GM12878 (cell line): Measurements from ENCODE around the gene GPC3. TPM values are rescaled to one million over a fixed set of nuclear protein-coding genes. Genes with fewer than 3 reads are reported as not detected.

Source experiments
- ATAC-seq: fragments of 200-7000 bp; cut with Tn5 transposase; 3 replicates; pipeline ENCODE4 v1.9.1; 2020; ENCODE audit warnings: mild to moderate bottlenecking, moderate library complexity
- BruUV-seq: library from RNA; stranded (reverse); fragments of 400-500 nt; replicated peaks from 2 replicates; lab custom pipeline; 2021; lab: Mats Ljungman, UMichigan
- CTCF ChIA-PET: fragments of 300-600 bp; sonication (Branson Sonifier 250); formaldehyde crosslinking; extraction: SDS; loops from one replicate; lab custom pipeline; 2021; ENCODE audit warnings: inconsistent platforms; lab: Yijun Ruan, JAX
- POLR2A ChIA-PET: fragments of 350-600 bp; formaldehyde crosslinking; extraction: SDS; loops from one replicate; lab custom pipeline; 2021; ENCODE audit warnings: inconsistent platforms; lab: Charles Lee
- RAD21 ChIA-PET: fragments of 300-600 bp; sonication (Branson Sonifier 250); formaldehyde crosslinking; loops from one replicate; lab custom pipeline; 2023; ENCODE audit warnings: antibody characterized with exemption; ENCODE audit not compliant: unreplicated experiment; lab: Charles Lee
- SMC1A ChIA-PET: fragments of 300-600 bp; sonication (Branson Sonifier 250); formaldehyde crosslinking; loops from one replicate; lab custom pipeline; 2023; ENCODE audit not compliant: unreplicated experiment, uncharacterized antibody; lab: Charles Lee
- DNase-seq: peaks from one replicate; pipeline ENCODE4 v3.0.0-alpha.2; 2011; ENCODE audit warnings: low read depth, low spot score
- FAIRE-seq: peaks from 3 replicates; lab custom pipeline; 2011; peaks lifted over from hg19 to GRCh38; lab: Jason Lieb, UNC
- H2AFZ ChIP-seq: 2 replicates; pipeline ENCODE4 v1.6.0; 2011; ENCODE audit warnings: low read depth, low read length, control low read depth; ENCODE audit not compliant: control insufficient read depth
- H3K27ac ChIP-seq: 2 replicates; pipeline ENCODE4 v1.5.1; 2011; ENCODE audit warnings: control low read depth; ENCODE audit not compliant: control insufficient read depth, insufficient read depth
- H3K27me3 ChIP-seq, 2 experiments: replicated peaks in 1 of 2; 2 replicates each; pipeline versions ENCODE4 v1.6.0 to v1.6.1; 2011; ENCODE audit warnings: low read length in 1 of 2; ENCODE audit not compliant: control insufficient read depth in 2 of 2, insufficient read depth in 2 of 2
- H3K36me3 ChIP-seq, 2 experiments: 2 replicates each; pipeline ENCODE4 v1.5.1; 2011; ENCODE audit warnings: low read length in 1 of 2; ENCODE audit not compliant: control insufficient read depth in 2 of 2, insufficient read depth in 2 of 2
- H3K4me1 ChIP-seq: 2 replicates; pipeline ENCODE4 v1.6.1; 2011; ENCODE audit warnings: mild to moderate bottlenecking, low read length, moderate library complexity, mixed read lengths; ENCODE audit not compliant: control insufficient read depth, insufficient read depth
- H3K4me2 ChIP-seq: 2 replicates; pipeline ENCODE4 v1.6.0; 2011; ENCODE audit warnings: control low read depth; ENCODE audit not compliant: control insufficient read depth, insufficient read depth
- H3K4me3 ChIP-seq: fragments of 200-600 bp; sonication (generic); 2 replicates; pipeline ENCODE4 v1.5.1; 2016
- H3K79me2 ChIP-seq: 2 replicates; pipeline ENCODE4 v1.6.0; 2011; ENCODE audit warnings: low read length; ENCODE audit not compliant: control insufficient read depth, insufficient read depth
- H3K9ac ChIP-seq: 2 replicates; pipeline ENCODE4 v1.8.0; 2011; ENCODE audit warnings: low read length, control low read depth, mixed read lengths; ENCODE audit not compliant: control insufficient read depth, insufficient read depth
- H3K9me3 ChIP-seq: replicated peaks from 3 replicates; pipeline ENCODE4 v1.5.1; 2011; ENCODE audit warnings: mild to moderate bottlenecking, low read length; ENCODE audit not compliant: control insufficient read depth, insufficient read depth
- H4K20me1 ChIP-seq: 2 replicates; pipeline ENCODE4 v1.6.0; 2011; ENCODE audit not compliant: control insufficient read depth, insufficient read depth
- CBFB ChIP-seq: IDR thresholded peaks from 2 replicates; pipeline ENCODE4 v1.6.1; 2016; ENCODE audit warnings: antibody characterized with exemption, low read depth
- E4F1 ChIP-seq: fragments of 450-650 bp; IDR thresholded peaks from 2 replicates; pipeline ENCODE4 v1.6.1; 2018; ENCODE audit warnings: borderline replicate concordance, mild to moderate bottlenecking; ENCODE audit not compliant: partially characterized antibody
- GATAD2B ChIP-seq: fragments of 450-650 bp; conservative IDR thresholded peaks from 2 replicates; pipeline ENCODE4 v1.6.1; 2017; ENCODE audit warnings: low read depth, mild to moderate bottlenecking, moderate library complexity
- IRF3 ChIP-seq: fragments of 450-650 bp; IDR thresholded peaks from 2 replicates; pipeline ENCODE4 v1.6.1; 2014; ENCODE audit warnings: mild to moderate bottlenecking
- PBX3 ChIP-seq: IDR thresholded peaks from 2 replicates; pipeline ENCODE4 v1.6.1; 2011; ENCODE audit warnings: mild to moderate bottlenecking, low read depth, low read length, moderate library complexity; ENCODE audit not compliant: insufficient replicate concordance
- PKNOX1 ChIP-seq: fragments of 450-650 bp; IDR thresholded peaks from 2 replicates; pipeline ENCODE4 v1.6.1; 2016; ENCODE audit warnings: mild to moderate bottlenecking
- RBBP5 ChIP-seq: fragments of 200-600 bp; sonication (generic); conservative IDR thresholded peaks from 2 replicates; pipeline ENCODE4 v1.6.1; 2016
- SMAD1 ChIP-seq: fragments of 450-650 bp; IDR thresholded peaks from 2 replicates; pipeline ENCODE4 v1.6.1; 2018; ENCODE audit warnings: mild to moderate bottlenecking, low read depth; ENCODE audit not compliant: partially characterized antibody
- TCF7 ChIP-seq: IDR thresholded peaks from 2 replicates; pipeline ENCODE4 v1.6.1; 2014; ENCODE audit warnings: antibody characterized with exemption, borderline replicate concordance
- USF2 ChIP-seq: IDR thresholded peaks from 2 replicates; pipeline ENCODE4 v1.6.1; 2011; ENCODE audit warnings: low read depth, low read length, improper control_type of control experiment, borderline replicate concordance
- ZNF217 ChIP-seq: fragments of 450-650 bp; IDR thresholded peaks from 2 replicates; pipeline ENCODE4 v1.6.1; 2017; ENCODE audit warnings: antibody characterized with exemption, mild to moderate bottlenecking
- ZZZ3 ChIP-seq: IDR thresholded peaks from 2 replicates; pipeline ENCODE4 v1.6.1; 2011; ENCODE audit warnings: low read depth; ENCODE audit not compliant: control insufficient read depth, insufficient read length
- WGBS: methylation state at CpG from one replicate; pipeline ENCODE4 v1.1.6; 2016; ENCODE audit warnings: low lambda C conversion rate; ENCODE audit not compliant: insufficient replicate concordance, insufficient coverage; ENCODE audit errors: missing lambda C conversion rate; 5-methylcytosine and 5-hydroxymethylcytosine counted together
- in situ Hi-C: fragments of 300-500 bp; cut with MboI; formaldehyde crosslinking; loops from 9 replicates; pipeline ENCODE4 v1.14.3; 2018; ENCODE audit warnings: mixed read lengths
- intact Hi-C: fragments of 100-400 bp; cut with micrococcal nuclease; formaldehyde crosslinking; loops from one replicate; pipeline ENCODE4 v1.14.2; 2022; ENCODE audit not compliant: unreplicated experiment
- polyA plus RNA-seq, 11 experiments: library from polyadenylated mRNA; depleted of rRNA in 4 of 11; unstranded in 6 of 11; stranded (reverse) in 5 of 11; fragments of >200 nt; fragmentation: Nextera tagmentation in 4 of 11; fragmentation: Illumina TruSeq in 1 of 11; extraction: Ambion mirVana in 4 of 11; extraction: Trizol in 1 of 11; gene quantifications; 1 replicate in 1 of 11; 2 replicates in 10 of 11; pipeline versions ENCODE4 v1.2.1 to v1.2.3, GENCODE V29; 2011 to 2016; ENCODE audit warnings: inconsistent platforms in 2 of 11, missing spikeins in 2 of 11, low read depth in 1 of 11
- total RNA-seq, 4 experiments: library from RNA; depleted of rRNA in 3 of 4; stranded (reverse); fragments of >200 nt in 3 of 4; fragmentation: Illumina TruSeq in 1 of 4; extraction: Trizol in 1 of 4; gene quantifications; 2 replicates each; pipeline versions ENCODE4 v1.2.1 to v1.2.3, GENCODE V29; 2013 to 2021

GPC3 gene
- total and polyA plus RNA-seq, 10 of the 15 experiments (the other 5 are each of a cell fraction or from before 2014, with no cell fraction given) = 0.09 to 0.82 TPM; not detected in 8

- TF ChIP-seq ZNF217 (no peak), CBFB (no peak), GATAD2B (no peak), IRF3 (no peak), PBX3 (no peak), E4F1 (no peak)
Observed at GRCh38 chrX:133847340-133847994, 137.9 kb downstream of the GPC3 start (continued).

- Histone ChIP-seq H3K36me3 (no peaks in the 10 kb centered on the region), H3K4me1 (no peaks in the 10 kb centered on the region), H3K4me2 (no peak overlapping the region), H3K9ac (no peak overlapping the region), H3K79me2 (no peaks in the 10 kb centered on the region), H3K27ac (no peak overlapping the region), H4K20me1 (no peaks in the 10 kb centered on the region), H2AFZ (no peak overlapping the region), H3K9me3 (no peaks in the 10 kb centered on the region), H3K4me3 (no peak overlapping the region), H3K27me3 (no peaks in the 10 kb centered on the region)
- ATAC-seq (no peak), FAIRE-seq (no peak), DNase-seq (no peak)
- in situ Hi-C loops (no loop called here), intact Hi-C loops (no loop called here)
- SMC1A ChIA-PET = interaction anchor here (1.1 kb wide), 1 partner anchor 9 kb away, joined by 4 read pairs; no protein-coding TSS in a partner anchor
- POLR2A ChIA-PET = no interaction called here
- TF ChIP-seq TCF7 (no peak), RBBP5 (no peak), USF2 (no peak), ZZZ3 (no peak), PKNOX1 (no peak), SMAD1 (no peak)
- CTCF ChIA-PET = interaction anchor here (0.7 to 1.7 kb wide), 4 partner anchors 9 to 75 kb away, joined by 3 to 6 read pairs (median 3); no protein-coding TSS in a partner anchor
- RAD21 ChIA-PET = no interaction called here
- WGBS = 0% methylated on average over 2 of the region's 2 CpGs
- no TSS peak for BruUV-seq
Observed at GRCh38 chrX:133846311-133846710, 139.1 kb downstream of the GPC3 start.
